Stimulated activated CD8-positive, alpha-beta memory T cell treated with anti-CD3 and anti-CD28 coated beads, Interleukin-12 subunit alpha, Interleukin-12 subunit beta, amount 100 ng/mL, for 4 hours (primary cell): ENCODE data around the gene DYTN.

Experiments
- DNase-seq: peaks from one replicate; pipeline ENCODE4 v3.0.0-alpha.2; 2020; ENCODE audit warnings: low read depth

The DYTN gene

GRCh38 chr2:206614811-206615210, 103.4 kb downstream of the DYTN start:
- DNase-seq = no peak

- no peak for DNase-seq
These were observed 106.5 kb downstream of the DYTN start for GRCh38 chr2:206611736-206612135.

GRCh38 chr2:206611191-206611590, 107.0 kb downstream of the DYTN start:
- no peak for DNase-seq

GRCh38 chr2:206610451-206610850, 107.7 kb downstream of the DYTN start:
- DNase-seq = no peak

- DNase-seq = no peak
These were observed 115.0 kb downstream of the DYTN start for GRCh38 chr2:206603243-206603642.
